ENCODE results near the gene ATF7. TPM values are rescaled to one million over a fixed set of nuclear protein-coding genes. Genes with fewer than 3 reads are reported as not detected.
A peak's percentile ranks its signal among the peaks of the same experiment; 100 is the strongest.

The ATF7 gene
- total and polyA plus RNA-seq, 9 of the 15 experiments (the other 6 are each of a cell fraction or from before 2014, with no cell fraction given): 10.6 to 30.4 (median 20.7) TPM

DNA sequence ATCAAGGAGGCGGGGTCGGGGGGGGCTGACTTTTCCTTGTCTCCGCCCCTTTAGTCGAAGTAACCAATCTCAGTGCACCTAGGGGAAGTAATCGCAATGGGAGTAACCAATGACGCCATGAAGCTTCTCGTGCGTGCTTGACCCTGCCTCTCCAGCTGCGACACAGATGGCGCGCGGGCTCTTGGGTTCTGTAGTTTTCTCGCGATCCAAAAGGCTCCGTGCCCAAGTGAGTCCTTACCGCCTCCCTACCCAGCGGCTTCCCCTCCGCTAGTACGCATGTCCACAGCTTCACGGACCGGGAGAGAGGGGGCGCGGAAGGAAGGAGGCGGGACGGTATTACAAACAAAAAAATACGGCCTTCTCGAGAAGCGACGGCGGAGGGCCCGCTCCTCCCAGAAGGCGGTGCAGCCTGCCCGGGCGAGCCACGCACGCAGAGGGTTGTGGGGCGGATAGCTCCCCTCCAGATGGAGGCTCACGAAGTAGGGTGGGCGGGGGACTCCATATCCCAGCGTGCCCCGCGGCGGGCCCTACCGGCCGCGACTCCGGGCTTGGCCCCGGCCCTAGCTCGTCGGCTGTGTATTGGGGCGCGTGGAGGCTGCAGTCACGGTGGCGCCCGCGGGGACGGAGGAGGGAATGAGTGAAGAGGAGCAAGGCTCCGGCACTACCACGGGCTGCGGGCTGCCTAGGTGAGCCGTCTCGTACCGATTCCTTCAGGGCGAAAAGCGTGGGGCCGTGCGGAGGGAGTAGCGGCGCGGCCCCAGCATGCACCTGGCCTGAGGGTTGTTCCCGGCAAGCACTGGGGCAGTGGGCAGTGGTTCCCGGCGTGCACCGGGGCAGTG, 125.2 kb downstream of the ATF7 start, which contains the start of gene TARBP2 (continued):
- TF ChIP-seq, protein P1, sequence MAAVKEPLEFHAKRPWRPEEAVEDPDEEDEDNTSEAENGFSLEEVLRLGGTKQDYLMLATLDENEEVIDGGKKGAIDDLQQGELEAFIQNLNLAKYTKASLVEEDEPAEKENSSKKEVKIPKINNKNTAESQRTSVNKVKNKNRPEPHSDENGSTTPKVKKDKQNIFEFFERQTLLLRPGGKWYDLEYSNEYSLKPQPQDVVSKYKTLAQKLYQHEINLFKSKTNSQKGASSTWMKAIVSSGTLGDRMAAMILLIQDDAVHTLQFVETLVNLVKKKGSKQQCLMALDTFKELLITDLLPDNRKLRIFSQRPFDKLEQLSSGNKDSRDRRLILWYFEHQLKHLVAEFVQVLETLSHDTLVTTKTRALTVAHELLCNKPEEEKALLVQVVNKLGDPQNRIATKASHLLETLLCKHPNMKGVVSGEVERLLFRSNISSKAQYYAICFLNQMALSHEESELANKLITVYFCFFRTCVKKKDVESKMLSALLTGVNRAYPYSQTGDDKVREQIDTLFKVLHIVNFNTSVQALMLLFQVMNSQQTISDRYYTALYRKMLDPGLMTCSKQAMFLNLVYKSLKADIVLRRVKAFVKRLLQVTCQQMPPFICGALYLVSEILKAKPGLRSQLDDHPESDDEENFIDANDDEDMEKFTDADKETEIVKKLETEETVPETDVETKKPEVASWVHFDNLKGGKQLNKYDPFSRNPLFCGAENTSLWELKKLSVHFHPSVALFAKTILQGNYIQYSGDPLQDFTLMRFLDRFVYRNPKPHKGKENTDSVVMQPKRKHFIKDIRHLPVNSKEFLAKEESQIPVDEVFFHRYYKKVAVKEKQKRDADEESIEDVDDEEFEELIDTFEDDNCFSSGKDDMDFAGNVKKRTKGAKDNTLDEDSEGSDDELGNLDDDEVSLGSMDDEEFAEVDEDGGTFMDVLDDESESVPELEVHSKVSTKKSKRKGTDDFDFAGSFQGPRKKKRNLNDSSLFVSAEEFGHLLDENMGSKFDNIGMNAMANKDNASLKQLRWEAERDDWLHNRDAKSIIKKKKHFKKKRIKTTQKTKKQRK (IDR thresholded peaks at IDR 0.05; ENCODE audit: borderline replicate concordance, low read depth, low read length): no peak
- no peak for TF ChIP-seq NCOA1 (IDR thresholded peaks at IDR 0.05; ENCODE audit: low read depth)
- TF ChIP-seq, protein P2, sequence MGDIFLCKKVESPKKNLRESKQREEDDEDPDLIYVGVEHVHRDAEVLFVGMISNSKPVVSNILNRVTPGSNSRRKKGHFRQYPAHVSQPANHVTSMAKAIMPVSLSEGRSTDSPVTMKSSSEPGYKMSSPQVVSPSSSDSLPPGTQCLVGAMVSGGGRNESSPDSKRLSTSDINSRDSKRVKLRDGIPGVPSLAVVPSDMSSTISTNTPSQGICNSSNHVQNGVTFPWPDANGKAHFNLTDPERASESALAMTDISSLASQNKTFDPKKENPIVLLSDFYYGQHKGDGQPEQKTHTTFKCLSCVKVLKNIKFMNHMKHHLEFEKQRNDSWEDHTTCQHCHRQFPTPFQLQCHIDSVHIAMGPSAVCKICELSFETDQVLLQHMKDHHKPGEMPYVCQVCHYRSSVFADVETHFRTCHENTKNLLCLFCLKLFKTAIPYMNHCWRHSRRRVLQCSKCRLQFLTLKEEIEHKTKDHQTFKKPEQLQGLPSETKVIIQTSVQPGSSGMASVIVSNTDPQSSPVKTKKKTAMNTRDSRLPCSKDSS (IDR thresholded peaks at IDR 0.05; ENCODE audit: low read depth, partially characterized antibody): no peak
- no peak for TF ChIP-seq ETV6 (IDR thresholded peaks at IDR 0.05; ENCODE audit: borderline replicate concordance in 1 of 2, low read depth in 2 of 2, low read length in 1 of 2)
- peak; percentile 61; the same call in 1 of the 2 replicates for TF ChIP-seq ETV6 (CRISPR knock-in tag; IDR thresholded peaks at IDR 0.05; ENCODE audit: borderline replicate concordance)
- no peak for TF ChIP-seq ZNF699 (CRISPR knock-in tag; IDR thresholded peaks at IDR 0.05; ENCODE audit: insufficient replicate concordance)
- TF ChIP-seq FOS (IDR thresholded peaks at IDR 0.05; ENCODE audit: extremely low read depth, insufficient read length): peak; percentile 81
- TF ChIP-seq, protein P3, sequence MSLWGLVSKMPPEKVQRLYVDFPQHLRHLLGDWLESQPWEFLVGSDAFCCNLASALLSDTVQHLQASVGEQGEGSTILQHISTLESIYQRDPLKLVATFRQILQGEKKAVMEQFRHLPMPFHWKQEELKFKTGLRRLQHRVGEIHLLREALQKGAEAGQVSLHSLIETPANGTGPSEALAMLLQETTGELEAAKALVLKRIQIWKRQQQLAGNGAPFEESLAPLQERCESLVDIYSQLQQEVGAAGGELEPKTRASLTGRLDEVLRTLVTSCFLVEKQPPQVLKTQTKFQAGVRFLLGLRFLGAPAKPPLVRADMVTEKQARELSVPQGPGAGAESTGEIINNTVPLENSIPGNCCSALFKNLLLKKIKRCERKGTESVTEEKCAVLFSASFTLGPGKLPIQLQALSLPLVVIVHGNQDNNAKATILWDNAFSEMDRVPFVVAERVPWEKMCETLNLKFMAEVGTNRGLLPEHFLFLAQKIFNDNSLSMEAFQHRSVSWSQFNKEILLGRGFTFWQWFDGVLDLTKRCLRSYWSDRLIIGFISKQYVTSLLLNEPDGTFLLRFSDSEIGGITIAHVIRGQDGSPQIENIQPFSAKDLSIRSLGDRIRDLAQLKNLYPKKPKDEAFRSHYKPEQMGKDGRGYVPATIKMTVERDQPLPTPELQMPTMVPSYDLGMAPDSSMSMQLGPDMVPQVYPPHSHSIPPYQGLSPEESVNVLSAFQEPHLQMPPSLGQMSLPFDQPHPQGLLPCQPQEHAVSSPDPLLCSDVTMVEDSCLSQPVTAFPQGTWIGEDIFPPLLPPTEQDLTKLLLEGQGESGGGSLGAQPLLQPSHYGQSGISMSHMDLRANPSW (CRISPR knock-in tag; IDR thresholded peaks at IDR 0.05): 0 out of 2 replicates have a peak, but pooled peaks have one; percentile 33
- TF ChIP-seq HMG20B (CRISPR knock-in tag; IDR thresholded peaks at IDR 0.05): no peak
- TF ChIP-seq RHOXF2B (CRISPR knock-in tag; conservative IDR thresholded peaks at IDR 0.05): no peak
- TF ChIP-seq SIN3B (IDR thresholded peaks at IDR 0.05; ENCODE audit: low read depth): peak; percentile 86
- TF ChIP-seq ZNF124 (CRISPR knock-in tag; IDR thresholded peaks at IDR 0.05): no peak
- peak; percentile 48; the same call in 1 of the 2 replicates for TF ChIP-seq BACH1 (tag; IDR thresholded peaks at IDR 0.05)
- TF ChIP-seq ZNF583 (CRISPR knock-in tag; IDR thresholded peaks at IDR 0.05): peak; percentile 93
- 0 out of 2 replicates have a peak, but pooled peaks have one; percentile 7 for TF ChIP-seq SMC3 (conservative IDR thresholded peaks at IDR 0.05; ENCODE audit: insufficient read depth, low read depth, low read length)

Data from K562 (cell line).